DLD1 (cell line): ENCODE results near the gene ZBTB11.
"Not testable (repeated sequence)": the region's sequence is repeated elsewhere in the genome, so short reads cannot be mapped to it uniquely, and the experiment has no call there.

Source experiments
- in situ Hi-C: cut with HindIII; loops from 2 replicates; pipeline ENCODE4 v1.10.0; 2017; ENCODE audit warnings: low sequenced_read_pairs

ZBTB11 gene, protein sequence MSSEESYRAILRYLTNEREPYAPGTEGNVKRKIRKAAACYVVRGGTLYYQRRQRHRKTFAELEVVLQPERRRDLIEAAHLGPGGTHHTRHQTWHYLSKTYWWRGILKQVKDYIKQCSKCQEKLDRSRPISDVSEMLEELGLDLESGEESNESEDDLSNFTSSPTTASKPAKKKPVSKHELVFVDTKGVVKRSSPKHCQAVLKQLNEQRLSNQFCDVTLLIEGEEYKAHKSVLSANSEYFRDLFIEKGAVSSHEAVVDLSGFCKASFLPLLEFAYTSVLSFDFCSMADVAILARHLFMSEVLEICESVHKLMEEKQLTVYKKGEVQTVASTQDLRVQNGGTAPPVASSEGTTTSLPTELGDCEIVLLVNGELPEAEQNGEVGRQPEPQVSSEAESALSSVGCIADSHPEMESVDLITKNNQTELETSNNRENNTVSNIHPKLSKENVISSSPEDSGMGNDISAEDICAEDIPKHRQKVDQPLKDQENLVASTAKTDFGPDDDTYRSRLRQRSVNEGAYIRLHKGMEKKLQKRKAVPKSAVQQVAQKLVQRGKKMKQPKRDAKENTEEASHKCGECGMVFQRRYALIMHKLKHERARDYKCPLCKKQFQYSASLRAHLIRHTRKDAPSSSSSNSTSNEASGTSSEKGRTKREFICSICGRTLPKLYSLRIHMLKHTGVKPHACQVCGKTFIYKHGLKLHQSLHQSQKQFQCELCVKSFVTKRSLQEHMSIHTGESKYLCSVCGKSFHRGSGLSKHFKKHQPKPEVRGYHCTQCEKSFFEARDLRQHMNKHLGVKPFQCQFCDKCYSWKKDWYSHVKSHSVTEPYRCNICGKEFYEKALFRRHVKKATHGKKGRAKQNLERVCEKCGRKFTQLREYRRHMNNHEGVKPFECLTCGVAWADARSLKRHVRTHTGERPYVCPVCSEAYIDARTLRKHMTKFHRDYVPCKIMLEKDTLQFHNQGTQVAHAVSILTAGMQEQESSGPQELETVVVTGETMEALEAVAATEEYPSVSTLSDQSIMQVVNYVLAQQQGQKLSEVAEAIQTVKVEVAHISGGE

DNA sequence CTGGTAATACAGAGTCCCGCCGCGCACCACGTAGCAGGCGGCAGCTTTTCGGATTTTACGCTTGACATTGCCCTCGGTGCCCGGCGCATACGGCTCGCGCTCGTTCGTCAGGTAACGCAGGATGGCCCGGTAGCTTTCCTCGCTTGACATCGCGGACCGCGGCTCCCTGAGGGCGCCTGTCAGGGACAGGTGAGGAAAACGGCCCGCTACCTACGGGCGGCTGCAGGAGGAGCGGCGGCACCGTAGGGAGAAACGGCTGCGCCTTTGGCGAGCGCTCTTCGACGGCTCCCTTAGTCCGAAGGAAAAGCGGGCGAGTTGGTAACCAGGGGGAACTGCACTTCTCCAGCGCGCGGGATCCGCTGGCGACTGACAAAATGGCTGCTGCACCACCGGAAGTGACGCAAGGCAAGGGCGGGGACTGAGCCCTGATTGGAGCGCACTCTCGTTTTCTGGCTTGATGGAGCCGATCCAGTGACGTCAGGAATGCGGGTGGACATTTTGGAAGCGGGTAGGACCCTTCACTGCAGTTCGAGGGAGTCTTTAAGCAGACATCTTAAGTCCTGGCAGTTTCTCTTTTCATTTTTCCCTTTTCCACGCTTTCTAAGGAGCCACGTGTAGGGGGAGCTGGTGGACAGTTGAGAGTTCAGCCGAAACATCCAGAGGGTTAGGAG lies at the start of gene ZBTB11:
Gene ZBTB11, minus strand, starts transcription at position 368 of the 671 bp plus-strand sequence. Its CDS starts 218 bp downstream, at position 150.
- in situ Hi-C loops, result no loop called here

DNA sequence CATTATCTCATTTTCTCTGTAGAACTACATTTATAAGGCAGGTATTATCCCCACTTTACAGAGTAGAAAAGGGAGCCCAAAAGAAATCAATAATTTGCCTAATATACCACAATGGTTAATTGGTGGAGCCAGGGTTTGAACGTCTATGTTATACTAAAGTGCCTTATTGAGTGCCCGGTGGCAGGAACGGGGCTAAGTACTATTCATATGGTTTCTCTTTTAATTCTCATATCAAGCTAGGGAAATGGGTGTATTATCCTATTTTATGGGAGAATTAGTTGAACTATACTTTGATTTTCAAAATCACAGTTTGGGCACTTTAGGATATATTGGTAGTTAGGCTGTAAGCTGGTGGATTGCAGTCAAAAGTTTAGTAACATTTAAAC lies 49.0 kb upstream of the ZBTB11 start:
- in situ Hi-C loops, result no loop called here

DNA sequence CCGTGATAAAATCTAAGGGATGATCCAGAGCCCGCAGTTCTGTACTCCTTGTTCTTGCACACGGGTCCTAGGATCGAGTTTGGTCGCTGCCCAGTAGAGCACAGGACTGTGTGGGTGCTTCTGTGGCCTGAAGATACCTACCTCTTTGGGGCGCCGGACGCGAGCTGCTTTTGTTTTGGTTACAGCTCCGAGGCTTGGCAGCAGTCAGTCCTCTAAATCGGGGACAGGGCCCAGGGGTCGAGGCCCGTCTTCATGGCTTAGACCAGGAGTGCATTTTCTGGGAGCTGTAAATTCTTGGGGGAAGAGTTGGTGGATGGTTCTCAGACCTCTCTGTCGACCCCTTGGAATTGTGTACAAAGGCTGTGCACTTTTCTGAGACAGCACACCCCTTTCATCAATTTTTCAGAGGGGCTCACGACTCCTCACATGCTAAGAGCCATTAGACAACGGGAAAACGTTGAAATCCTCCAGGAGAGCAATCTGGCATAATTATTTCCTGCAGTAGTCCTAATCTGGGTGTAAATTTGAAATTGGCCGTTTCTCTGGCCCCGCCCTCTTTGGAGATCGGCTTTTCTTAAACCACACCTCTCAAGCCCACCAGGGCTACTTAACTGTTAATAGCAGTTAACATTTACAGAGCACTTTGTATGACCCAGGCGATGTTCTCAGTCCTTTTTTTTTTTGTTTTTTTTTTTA lies 48.4 kb upstream of the ZBTB11 start:
- in situ Hi-C loops, result no loop called here

DNA sequence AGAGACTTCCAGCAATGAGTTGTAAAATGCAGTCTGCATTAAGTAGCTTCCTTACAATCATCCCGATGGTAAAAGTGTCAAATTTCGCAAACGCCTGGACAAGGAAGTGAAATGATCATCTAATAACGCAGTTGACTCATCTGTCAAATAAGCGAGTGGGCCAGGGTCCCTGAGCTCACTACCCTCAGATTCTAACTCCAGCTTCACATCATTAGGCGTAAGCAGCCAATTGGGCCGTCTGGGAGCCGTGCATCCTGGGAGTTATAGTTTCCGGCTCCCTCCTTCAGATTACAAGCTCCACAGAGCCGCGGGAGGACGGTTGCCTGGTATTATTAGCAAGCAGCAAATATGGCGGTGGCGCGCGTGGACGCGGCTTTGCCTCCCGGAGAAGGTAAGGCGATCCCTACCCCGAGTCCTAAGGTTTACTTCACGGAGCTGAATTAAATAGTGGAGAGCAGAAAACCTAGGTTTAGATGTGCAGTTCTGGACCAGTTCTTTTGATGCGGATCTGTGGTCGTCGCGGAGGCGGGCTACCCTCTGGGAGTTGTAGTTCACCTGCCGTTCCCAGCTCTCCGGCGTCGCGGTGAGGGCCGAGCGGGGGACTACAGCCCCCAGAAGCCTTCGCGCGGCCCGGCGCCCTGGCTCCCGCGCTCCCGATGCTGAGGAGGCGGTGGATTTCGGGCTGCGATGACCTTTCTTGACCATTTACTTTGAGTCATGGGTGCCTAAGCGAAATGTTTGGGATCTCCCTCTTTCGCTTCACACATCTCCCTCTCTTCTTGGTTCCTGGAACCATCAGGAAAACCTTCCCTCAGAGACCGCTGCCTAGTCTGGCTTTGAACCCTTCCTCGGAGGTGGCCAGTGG lies 47.6 kb upstream of the ZBTB11 start, which contains the start of gene CEP97:
Gene CEP97, plus strand, starts transcription at position 286 of the 865 bp plus-strand sequence. Its CDS starts 63 bp downstream, at position 349.
- in situ Hi-C loops, result no loop called here

DNA sequence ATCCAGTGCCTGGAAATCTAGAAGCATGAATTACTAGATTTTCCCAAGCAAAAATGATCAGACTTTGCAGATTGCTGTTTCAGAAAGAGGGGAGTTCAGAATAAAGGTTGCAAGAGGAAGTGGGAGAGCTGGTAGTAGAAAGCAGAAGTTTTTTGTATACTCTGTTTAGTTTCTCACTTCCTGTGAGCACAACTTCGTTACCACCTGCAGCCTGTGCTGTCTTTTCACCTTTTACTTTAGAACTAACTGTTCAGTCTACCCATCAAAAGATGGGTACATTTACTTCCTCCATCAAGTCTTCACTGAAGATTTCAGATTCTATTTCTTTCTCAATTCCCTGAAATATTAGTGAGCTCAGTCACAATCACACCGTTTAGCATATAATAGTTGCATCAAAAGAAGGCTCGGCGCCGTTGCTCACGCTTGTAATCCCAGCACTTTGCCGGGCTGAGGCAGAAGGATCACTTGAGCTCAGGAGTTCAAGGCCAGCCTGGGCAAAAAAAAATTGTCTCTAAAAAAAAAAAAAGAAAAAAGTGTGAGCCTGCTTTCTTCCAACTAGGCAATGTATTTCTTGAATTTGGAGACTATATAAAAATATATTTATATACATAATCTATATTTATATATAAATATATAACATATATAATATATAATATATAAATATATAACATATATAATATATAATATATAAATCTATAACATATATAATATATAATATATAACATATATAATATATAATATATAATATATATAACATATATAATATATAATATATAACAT lies 45.7 kb upstream of the ZBTB11 start:
- in situ Hi-C loops, result no loop called here

DNA sequence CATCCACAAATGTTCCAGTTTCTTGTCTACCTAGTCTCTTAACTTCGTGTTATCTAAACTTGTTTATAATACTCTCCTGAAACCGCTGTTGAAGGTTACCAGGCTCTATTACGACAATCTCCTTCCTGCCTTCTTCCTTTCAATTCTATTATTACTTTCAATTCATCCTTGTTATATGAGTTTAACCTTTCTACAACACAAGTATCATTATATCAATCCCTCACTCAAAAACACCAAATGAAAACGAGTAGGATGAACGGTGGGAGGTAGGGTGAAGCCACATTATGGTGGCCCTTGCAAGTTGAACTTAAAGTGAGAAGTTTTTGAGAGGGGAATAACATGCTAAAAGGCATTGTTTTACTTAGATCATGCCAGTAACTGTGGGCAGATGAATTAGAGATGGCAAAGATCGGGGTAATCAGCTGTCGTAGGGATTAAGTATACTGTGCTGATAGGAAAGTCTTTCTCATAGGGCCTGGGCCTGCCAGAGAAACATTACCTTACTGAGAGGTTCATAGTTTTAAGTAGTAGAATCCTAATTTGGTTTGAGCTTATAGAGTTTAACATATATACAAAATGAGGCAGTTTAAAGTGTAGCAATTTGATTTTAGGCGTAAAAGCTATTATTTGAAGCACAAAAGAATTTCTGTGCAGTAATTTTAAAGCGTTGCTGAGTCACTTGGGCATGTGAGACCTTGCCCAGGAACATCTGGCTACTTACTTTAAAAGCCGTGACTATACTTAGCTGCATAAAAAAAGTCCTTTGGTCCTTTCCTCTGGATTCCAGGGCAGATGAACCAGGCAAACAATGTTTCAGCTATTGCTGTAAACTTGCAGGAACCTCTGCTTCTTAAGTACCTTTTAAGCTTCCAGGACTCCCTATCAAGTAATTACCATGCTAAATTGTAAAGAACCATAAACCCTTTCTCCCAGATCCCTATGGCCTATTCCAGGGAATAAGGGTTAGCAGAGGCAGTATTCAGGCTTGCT lies 44.2 kb upstream of the ZBTB11 start:
- in situ Hi-C loops, result no loop called here

DNA sequence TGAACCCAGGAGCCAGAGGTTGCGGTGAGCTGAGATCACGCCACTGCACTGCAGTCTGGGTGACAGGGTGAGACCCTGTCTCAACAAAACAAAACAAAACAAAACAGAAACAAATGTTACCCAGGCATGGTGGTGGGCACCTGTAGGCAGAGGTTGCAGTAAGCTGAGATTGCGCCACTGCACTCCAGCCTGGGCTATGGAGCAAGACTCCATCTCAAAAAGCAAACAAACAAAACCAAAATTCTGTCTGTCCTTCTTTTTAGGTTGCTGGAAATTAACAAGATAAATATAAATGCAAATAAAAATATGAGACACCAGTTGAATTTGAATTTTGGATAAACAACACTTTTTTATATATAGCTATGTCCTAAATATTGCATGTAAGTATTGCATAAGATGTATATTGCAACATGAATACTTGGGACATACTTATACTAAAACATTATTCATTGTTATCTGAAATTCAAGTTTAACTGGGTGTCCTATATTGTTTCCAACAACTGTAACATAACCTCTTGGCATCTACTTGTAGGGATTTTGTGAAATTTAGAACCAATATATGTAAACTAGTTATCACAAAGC lies 42.8 kb upstream of the ZBTB11 start:
- in situ Hi-C loops, result no loop called here

DNA sequence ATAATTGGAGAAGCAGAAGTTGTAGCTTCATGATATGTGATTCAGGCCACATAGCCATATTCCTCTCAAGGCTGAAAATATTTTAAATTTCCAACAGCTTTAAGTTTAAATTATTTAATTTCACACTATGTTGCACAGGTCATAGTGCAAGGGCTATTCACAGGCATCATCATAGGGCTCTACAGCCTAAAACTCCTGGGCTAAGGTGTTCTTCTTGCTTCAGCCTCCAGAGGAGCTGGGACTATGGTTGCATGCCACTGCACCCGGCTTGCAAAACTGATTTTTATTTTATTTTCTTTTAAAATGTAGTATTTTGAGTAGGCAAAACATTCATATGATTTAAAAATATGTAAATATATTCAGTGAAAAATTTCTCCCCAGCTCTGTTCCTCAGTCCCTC lies 41.5 kb upstream of the ZBTB11 start:
- in situ Hi-C loops, result no loop called here

DNA sequence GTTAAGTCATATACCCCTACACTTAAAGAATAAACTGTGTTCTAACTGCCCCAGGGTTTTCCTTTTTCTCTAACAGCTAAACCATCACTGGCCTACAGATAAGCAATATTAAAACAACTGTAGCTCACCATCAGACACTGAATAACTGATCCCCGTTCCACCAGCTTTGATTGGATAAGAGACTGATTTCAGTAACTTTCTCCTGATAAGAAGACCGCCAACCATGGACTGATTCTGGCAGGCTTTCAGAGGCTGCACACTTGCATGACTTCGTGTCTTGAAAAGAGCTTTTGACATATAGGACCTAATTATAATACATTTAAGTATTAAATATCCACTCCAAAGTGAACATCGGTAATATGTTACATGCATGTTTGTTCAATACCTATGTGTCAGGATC lies 32.2 kb upstream of the ZBTB11 start:
- in situ Hi-C loops, result no loop called here

DNA sequence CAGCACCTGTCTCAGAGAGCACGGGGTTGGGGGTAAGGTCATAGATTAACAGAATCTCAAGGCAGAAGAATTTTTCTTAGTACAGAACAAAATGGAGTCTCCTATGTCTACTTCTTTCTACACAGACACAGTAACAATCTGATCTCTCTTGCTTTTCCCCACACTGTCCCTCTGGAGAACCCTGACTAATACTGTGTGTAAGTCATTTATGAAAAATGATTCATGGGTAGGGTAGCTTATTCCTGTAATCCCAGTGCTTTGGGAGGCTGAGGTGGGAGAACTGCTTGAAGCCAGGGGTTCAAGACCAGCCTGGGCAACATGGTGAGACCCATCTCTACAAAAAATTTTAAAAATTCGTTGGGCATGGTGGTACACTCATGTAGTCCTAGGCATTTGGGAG lies 27.7 kb upstream of the ZBTB11 start:
- in situ Hi-C loops, result not testable (repeated sequence)

DNA sequence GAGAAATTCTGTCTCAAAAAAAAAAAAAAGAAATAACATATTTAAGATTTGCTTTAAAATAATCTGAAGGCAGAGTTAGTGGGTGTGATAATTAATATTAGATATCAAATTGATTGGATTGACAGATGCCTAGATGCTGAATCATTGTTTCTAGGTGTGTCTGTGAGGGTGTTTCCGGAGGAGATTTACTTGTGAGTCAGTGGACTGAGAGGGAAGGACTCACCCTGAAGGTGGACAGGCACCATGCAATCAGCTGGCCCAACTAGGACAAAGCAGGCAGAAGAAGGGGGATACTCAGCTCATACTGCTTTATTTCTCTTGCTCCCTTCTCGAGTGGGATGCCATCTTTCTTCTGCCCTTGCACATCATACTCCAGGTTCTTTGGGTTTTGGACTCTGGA lies 26.2 kb upstream of the ZBTB11 start:
- in situ Hi-C loops, result no loop called here

DNA sequence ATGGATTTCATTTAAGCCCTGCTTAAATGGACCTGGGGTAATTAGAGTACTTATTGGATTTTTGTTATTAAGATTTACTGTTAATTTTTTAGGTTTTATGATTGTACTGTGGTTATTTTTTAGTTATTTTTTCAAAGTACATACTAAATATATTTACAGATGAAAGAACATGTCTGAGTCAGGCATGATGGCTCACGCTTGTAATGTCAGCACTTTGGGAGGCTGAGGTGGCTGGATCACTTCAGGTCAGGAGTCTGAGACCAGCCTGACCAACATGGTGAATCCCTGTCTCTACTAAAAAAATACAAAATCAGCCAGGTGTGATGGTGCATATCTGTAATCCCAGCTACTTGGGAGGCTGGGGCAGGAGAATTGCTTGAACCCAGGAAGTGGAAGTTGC lies 25.8 kb upstream of the ZBTB11 start:
- in situ Hi-C loops, result no loop called here

DNA sequence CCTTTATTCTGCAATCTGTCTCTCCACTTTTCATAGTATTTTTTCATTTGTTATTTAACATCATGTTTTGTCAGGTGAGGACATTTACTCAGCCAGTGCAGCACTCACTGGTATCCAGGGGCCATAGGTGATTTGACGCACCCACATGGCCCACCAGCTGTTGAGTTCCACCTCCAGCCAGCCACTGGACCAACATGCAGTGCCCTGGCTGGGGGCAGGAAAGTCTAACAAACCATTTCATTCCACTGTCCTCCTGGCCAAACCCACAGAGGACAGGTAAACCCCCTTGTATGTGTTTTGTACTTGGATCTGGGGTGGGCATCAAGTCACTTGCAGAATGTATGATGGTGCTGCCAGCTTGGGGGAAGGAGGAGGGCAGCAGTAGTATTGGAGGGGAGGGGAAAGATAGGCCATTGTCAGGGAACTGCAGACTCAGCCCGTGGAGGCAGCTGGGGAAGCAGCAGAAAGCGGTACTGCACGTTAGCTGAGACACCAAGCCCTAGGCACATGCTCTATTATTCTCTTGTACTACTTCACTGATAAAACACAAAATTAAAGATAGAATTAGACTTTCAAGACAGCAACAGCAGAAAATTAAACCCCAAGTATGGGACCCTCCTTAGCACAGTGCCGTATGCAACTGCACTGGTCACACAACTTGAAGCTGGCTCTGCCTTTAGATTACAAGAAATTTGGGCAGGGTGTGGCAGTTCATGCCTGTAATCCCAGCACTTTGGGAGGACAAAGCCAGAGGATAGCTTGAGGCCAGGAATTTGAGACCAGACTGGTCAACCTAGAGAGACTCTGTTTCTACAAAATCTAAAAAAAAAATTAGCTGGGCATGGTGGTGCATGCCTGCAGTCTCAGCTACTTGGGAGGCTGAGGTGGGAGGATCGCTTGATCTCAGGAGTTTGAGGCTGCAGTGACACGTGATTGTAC lies 25.0 kb upstream of the ZBTB11 start:
- in situ Hi-C loops, result no loop called here

DNA sequence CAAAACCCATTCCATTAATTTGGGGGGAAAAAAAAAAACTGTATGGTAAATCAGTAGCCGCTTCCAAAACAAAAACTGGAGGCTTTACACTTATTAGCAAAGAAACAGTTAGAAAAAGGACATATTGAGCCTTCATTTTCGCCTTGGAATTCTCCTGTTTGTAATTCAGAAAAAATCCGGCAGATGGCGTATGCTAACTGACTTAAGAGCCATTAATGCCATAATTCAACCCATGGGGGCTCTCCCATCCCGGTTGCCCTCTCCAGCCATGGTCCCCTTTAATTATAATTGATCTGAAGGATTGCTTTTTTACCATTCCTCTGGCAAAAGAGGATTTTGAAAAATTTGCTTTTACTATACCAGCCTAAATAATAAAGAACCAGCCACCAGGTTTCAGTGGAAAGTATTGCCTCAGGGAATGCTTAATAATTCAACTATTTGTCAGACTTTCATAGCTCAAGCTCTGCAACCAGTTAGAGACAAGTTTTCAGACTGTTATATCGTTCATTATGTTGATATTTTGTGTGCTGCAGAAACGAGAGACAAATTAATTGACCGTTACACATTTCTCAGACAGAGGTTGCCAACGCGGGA lies 18.9 kb upstream of the ZBTB11 start:
- in situ Hi-C loops, result no loop called here

DNA sequence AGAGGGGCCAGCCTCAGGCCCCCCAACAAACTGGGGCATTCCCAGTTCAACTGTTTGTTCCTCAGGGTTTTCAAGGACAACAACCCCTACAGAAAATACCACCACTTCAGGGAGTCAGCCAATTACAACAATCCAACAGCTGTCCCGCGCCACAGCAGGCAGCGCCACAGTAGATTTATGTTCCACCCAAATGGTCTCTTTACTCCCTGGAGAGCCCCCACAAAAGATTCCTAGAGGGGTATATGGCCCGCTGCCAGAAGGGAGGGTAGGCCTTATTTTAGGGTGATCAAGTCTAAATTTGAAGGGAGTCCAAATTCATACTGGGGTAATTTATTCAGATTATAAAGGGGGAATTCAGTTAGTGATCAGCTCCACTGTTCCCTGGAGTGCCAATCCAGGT lies 17.9 kb upstream of the ZBTB11 start:
- in situ Hi-C loops, result not testable (repeated sequence)

DNA sequence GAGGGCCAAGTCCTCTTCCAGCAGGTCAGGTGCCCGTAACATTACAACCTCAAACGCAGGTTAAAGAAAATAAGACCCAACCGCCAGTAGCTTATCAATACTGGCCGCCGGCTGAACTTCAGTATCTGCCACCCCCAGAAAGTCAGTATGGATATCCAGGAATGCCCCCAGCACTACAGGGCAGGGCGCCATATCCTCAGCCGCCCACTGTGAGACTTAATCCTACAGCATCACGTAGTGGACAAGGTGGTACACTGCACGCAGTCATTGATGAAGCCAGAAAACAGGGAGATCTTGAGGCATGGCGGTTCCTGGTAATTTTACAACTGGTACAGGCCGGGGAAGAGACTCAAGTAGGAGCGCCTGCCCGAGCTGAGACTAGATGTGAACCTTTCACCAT lies 16.6 kb upstream of the ZBTB11 start:
- in situ Hi-C loops, result not testable (repeated sequence)
